NCI-H524 (cell line): ENCODE measurements around the gene CHPF.

Source experiments
- DNase-seq, 2 experiments: peaks; one replicate each; lab custom pipeline; 2025; lab: John Stamatoyannopoulos, UW

The CHPF gene

GRCh38 chr2:219552382-219553167 lies 9.0 kb upstream of the CHPF start:
- peak; percentile 52 to 68 for DNase-seq

DNA sequence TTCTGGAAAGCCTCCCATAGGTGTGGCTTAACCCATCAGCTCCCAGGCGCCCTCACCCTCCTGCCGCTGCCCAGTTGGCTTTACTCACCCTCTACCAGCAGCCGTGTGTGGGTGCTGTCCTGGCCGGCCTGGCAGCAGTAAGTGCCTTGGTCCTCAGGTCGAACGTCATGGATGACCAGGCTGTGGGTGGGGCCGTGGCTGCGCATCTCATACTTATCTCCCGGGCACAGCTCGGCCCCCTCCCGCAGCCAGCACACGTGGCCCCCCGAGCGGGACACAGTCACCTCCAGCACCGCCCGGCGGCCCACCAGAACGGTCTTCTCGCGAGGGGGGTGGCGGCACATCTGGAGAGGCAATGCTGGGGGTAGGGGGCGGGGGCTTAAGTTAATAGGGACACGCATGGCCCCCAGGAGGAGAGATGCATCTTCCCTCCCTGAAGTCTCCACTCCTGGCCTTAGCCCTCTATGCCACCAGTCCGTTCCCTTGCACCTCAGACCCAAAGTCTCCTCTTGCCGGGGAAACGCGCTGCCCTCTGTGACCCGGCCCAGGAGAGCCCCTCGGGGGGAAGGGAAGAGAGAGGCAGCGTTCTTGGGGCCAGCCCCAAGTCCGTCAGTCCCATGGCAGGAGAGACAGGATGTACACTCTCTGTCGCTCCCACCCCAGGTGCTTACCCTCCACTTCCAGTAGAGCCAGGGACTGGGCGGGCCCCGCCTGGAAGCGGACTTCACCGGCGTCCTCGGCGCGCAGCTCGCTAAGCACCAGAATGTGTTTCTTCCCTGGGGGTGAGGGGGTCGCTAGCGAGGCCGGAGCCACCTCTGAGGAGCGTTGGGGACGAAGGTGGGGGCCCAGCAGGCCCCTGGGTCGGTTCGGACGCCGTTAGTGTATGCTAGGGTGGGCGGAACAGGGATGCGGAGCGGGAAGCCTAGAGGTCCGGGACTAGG lies 8.1 kb upstream of the CHPF start:
- DNase-seq = no peak

DNA sequence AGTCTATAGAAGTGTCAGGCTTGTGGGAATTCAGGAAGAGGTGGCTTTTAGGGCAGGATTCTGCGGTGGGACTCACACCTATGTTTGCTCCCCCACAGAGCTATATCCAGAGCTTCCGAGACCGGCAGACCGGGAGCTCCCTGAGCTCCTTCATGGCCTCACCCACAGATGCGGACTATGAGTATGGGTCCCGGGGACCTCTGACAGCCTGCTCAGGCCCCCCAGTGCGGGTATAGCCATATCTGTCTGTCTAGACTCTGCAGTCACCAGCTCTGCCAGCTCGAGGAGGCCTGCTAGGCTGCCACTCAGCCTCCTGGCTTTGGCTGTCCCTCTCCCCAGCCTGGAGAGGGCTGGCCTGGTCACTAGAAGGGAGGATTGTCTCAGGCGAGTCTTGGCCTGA lies 6.0 kb upstream of the CHPF start:
- no peak for DNase-seq

DNA sequence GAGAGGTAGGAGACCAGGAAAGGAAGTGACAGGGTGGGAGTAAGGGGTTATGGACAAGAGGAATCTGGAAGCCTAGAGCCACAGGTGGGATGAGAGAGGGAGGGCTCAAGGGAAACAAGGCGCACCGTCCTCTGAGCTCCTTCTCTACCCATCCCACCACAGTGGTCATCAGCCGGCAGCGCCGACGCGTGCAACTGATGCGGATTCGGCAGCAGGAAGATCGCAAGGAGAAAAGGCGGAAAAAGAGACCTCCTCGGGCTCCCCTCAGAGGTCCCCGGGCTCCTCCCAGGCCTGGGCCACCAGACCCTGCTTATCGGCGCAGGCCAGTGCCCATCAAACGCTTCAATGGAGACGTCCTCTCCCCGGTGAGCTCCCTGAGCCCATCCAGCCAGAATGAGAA lies 5.4 kb upstream of the CHPF start:
- no peak for DNase-seq

DNA sequence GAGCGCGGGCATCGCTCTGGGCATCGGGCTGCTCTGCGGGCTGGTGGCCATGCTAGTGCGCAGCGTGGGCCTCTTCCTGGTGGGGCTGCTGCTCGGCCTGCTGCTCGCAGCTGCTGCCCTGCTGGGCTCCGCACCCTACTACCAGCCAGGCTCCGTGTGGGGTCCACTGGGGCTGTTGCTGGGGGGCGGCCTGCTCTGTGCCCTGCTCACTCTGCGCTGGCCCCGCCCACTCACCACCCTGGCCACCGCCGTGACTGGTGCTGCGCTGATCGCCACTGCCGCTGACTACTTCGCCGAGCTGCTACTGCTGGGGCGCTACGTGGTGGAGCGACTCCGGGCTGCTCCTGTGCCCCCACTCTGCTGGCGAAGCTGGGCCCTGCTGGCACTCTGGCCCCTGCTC lies 4.0 kb upstream of the CHPF start:
- no peak for DNase-seq

DNA sequence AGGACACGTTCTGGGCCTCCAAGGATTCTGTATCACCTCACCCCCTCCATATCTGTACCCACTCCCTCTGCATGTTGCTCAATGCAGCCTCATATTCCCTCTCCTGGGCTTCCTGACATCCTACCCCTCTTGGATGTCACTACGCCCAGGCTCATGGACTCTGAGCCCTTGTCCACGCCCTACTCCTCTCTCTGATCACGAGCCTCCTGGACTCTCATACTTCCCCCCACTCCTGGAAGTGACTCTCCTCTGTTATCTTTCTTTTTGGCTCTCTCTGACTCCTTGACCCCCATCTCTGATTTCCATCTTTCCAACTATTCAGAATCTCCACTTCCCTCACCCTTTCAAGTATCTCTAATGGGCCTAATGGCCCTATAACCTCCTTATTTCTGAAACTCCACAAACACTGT lies 2.3 kb upstream of the CHPF start:
- DNase-seq = no peak

GRCh38 chr2:219545295-219545942 lies 1.8 kb upstream of the CHPF start:
- DNase-seq = no peak

- no peak for DNase-seq
These were observed 958 bp upstream of the CHPF start for GRCh38 chr2:219544567-219544966.

GRCh38 chr2:219542931-219543595 lies 546 bp downstream of the CHPF start:
- DNase-seq = peak in 1 of 2 experiments; percentile 20

GRCh38 chr2:219541611-219542180 lies 1.9 kb downstream of the CHPF start:
- DNase-seq = peak; percentile 56 to 77

GRCh38 chr2:219540784-219541504 lies 2.7 kb downstream of the CHPF start:
- no peak for DNase-seq

DNA sequence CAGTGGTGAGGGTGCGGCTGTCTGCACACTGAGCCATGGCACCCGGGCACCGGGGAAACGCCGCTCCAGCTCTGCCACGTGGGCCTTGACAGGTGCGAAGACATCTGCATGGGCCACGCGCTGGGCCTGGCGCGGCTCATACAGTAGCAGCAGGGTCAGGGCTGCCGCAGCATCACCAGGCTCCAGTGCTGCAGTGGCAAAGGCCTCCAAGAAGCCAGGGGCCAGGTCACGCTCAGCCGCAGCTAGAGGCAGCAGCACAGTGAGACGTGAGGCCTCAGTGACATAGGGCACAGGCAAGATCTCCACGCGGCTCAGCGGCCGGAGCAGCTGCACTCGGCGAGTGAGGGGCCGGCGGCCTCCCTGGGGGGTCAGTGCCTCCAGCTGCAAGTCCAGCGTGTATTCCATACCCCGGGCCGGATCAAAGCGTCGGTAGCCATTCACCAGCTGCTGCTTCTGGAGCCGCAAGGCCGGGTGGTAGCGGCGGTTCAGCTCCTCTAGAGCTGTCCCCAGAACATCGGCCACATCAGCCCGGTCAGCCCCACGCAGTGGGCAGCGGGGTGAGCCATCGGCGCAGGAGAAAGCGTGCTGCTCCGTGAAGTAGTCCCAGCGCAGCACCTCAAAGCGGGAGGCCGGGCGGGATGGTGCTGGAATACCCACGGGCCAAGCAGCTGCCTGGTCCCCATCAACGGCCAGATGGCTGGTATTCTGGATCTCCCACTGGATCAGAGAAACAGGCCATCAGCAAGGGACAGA lies 3.5 kb downstream of the CHPF start:
- no peak for DNase-seq

GRCh38 chr2:219538956-219539788 lies 4.4 kb downstream of the CHPF start:
- DNase-seq = no peak

DNA sequence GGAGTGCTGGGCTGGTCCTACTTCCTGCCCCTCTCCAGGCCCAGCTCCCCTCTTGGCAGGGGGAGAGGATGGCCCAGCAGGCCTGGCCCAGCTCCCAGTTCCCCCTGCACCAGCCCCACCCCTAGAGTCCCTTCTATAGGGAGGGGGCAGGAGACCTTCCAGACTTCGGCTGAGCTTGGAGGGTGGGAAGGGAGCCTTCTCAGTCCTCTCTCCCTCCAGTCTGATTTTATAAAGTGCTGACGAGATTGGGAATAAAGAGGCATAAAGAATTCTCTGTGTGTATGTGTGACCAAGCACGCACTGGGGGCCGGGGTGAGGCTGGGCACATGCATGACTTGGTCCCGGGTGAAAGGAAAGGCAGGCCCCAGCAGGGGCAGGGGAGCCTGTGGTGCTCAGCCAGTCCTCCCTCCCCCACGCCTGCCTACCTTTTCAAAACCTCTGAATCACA lies 5.1 kb downstream of the CHPF start:
- no peak for DNase-seq

- no peak for DNase-seq
These were observed 5.7 kb downstream of the CHPF start for GRCh38 chr2:219537657-219538488.

DNA sequence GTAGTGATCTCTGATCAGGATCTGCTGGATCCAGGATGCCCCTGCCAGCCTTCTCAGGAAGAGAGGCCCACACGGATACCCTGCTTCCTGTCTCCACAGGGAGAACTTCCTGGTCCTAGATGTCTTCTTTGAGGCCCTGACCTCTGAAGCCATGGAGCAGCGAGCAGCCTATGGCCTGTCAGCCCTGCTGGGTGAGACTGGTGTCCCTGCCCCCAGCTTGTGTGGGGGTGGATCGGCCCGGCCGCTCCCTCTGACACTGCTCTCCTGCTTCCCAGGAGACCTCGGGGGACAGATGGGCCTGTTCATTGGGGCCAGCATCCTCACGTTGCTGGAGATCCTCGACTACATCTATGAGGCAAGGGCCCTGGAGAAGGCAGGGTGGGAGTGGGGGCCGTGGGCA lies 6.6 kb downstream of the CHPF start:
- DNase-seq = peak in 1 of 2 experiments; percentile 23

DNA sequence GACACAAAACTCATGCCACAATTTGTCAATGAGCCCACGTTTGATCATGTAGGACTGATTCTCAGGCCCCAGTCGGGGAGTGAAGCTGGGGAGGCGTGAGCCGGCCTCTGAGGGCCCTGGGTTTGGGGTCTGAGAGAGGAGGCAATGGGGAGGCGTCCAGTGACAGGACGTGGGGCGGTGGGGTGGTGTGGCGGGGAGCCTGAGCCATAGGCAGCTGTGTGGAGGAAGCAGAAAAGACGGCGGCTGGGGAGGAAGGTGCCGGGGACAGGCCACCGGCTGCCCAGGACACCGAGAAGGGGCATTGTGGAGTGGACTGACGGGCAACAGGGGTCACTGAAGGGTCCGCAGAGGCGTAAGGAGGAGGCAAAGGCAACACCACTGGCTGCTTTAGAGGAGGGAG lies 7.2 kb downstream of the CHPF start:
- DNase-seq = no peak

GRCh38 chr2:219533930-219534661 lies 9.5 kb downstream of the CHPF start:
- no peak for DNase-seq
